Epidermal melanocyte (primary cell): ENCODE results near the gene TMED10.
"Not testable (repeated sequence)": the region's sequence is repeated elsewhere in the genome, so short reads cannot be mapped to it uniquely, and the experiment has no call there.

Experiments used
- DNase-seq: peaks from one replicate; pipeline ENCODE4 v3.0.0; 2011; ENCODE audit warnings: low spot score; ENCODE audit not compliant: insufficient read length

Gene TMED10

DNA sequence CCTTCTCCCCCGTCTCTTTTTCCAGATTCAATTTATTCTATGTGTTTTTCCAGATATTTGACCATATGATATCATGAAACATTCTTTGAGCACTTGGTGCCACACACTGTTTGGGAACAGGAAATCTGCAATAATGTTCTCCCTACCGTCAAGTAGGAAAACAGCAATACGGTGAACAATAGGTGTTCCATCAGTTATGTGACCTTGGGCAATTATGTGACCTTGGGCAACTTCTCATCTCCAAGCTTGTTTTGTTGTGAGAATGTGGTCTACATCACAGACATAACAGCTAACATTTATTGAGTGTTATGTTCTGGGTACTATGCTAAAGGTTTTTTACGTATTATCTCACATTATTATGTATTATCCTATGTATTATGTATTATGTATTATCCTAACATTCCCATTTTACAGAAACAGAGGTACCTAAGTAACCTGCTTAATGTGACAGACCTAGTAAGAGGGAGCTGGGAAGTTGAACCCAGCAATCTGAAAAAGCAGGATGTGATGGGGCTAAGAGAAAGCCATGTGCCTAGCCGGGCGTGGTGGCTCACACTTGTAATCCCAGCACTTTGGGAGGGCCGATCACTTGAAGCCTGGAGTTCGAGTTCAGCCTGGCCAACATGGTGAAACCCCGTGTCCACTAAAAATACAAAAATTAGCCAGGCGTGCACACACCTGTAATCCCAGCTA, 48.4 kb downstream of the TMED10 start:
- DNase-seq = no peak

DNA sequence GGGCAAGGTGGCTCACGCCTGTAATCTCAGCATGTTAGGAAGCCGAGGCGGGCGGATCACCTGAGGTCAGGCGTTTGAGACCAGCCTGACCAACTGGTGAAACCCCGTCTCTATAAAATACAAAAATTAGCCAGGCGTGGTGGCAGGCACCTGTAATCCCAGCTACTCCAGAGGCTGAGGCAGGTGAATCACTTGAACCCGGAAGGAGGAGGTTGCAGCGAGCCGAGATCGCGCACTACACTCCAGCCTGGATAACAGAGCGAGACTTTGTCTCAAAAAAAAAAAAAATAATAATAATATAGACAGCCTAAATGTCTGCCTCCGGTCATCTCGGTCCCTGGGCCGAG, 49.0 kb downstream of the TMED10 start:
- DNase-seq = not testable (repeated sequence)

DNA sequence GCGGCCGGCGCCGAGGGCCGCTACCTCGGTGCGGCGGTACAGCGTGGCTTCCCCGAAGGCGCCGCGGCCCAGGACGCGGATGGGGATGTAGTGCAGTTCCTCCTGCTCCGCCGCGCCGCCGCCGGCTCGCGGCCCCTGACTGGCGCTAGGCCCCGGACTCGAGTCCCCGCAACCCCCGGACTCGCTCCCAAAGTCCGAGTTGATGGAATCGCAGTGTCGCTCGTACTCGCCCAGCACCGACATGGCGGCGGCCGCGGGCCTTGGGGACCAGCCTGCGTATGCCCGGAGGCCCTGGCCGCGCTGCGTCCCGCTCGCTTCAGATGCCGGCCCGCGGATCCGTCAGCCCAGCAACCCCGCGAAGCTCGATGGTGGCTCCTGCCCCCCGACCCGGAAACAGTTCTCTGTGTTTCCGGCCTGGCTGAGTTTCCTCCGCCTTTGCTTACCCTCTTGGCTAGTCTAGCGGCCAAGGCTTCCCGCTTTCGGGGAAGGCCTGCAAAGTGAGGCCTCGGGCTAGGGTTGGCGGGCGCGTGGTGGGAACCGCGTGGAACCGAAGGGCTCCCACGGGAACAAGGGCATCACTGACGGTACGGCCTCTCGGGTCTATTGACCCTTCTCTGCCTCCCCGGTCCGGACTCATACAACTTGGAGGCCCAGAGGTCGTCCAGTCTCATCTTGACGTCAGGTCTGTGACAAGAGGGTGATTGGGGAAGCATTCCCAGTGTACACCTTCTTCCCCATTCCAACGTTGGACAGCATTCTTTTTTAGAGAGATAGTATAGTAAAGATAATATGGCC, 49.5 kb downstream of the TMED10 start, which contains the start of gene NEK9:
Gene NEK9 (minus strand): TSS at position 370 of the 795 bp plus-strand sequence. CDS start 127 bp downstream, at position 243.
- peak; percentile 88 for DNase-seq

DNA sequence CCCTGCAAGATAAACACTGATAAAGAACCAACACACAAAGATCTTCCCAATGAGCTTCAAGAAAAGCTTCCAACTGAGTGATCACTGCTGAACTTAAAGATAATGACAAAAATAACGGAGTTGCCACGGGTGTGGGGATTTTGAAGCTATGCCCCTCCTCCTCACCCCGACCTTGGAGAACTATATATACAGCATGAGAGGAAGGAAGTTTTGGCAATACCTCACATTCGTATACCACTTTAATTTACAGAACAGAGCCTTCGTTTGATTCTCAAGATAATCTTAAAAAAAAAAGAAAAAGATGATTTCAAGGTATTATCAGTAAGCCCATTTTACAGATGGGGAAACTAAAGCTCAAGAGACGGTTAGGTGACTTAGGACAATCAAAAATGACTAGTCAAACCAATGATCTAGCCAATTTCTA, 50.3 kb downstream of the TMED10 start:
- no peak for DNase-seq

DNA sequence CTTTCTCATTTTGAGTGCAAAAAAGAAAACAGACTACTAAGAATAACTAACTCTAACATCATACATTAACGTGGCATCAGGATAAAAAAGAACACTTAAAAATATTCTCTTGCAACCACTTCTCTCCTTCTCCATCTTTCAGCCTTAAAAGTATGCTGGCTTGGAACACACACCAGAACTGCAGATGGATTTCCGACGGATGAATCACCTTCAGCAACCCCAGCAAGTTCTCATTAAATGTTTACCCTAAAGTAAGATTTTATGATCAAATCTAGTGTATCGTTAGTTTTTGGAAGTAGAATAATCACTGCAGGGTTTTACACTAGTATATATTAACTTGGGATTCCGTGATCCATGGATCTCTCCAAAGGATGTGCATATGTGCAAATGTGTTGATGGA, 50.8 kb downstream of the TMED10 start:
- no peak for DNase-seq

DNA sequence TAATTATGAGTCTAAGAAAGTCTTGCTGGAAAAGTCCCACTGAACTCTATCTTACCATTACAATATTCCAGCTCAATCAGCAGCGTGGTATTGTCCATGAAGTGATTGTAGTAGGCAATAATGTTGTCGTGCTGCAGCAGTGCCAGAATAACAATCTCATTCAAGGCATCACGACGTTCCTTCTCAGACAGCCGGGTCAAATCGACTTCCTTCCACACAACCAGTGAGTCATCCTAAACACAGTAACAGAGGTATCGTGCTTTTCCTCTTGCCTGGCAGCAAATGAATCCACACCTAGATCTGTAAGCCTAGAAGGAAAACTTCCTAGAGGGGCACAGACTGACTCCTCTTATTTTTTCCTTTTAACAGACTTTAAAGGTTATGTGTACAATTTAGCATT, 52.4 kb downstream of the TMED10 start:
- DNase-seq = no peak

DNA sequence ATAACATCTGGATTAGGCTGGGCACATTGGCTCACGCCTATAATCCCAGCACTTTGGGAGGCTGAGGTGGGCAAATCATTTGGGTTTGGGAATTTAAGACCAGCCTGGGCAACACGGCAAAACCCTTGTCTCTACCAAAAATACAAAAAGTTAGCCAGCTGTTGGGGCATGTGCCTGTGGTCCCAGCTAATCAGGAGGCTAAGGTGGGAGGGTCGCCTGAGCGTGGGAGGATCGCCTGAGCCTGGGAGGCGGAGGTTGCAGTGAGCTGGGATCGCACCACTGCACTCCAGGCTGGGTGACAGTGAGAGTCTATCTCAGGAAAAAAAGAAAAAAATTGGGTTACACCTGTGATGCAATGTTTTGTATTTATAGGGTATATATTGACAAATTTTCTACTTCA, 54.9 kb downstream of the TMED10 start:
- DNase-seq = no peak

DNA sequence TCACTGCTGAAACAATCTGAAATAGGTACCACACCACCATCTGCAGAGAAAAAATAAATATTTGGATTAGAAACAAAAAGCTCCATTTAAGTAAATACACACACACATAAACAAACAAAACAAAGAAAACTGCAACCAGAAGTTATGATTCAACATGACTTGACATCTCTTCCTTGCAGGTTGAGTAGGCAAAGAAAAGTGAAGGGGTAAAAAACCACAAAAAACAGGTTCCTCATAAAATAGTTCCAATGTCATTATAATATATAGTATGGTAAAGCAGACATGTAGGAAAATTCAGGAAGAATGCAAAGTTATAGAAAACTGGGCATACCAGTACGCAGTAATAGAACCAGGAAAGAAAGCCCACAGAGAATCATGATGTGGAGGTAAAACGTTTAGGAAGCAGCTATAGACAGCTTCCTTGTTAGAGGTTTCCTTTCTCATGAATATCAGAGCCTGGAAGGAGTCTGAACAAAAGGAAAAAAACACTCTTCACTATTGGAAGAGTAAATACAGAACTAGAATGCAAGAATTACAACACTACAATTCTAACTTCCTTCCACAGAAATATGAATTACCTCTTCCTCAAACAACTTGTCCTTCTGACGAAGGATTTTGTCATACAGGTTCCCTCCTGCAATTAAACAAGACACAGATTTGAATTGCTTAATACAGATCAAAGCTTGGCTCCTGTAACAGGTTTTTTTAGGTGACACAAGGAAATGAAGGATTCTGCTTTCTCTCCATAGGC, 55.7 kb downstream of the TMED10 start:
- DNase-seq = no peak

DNA sequence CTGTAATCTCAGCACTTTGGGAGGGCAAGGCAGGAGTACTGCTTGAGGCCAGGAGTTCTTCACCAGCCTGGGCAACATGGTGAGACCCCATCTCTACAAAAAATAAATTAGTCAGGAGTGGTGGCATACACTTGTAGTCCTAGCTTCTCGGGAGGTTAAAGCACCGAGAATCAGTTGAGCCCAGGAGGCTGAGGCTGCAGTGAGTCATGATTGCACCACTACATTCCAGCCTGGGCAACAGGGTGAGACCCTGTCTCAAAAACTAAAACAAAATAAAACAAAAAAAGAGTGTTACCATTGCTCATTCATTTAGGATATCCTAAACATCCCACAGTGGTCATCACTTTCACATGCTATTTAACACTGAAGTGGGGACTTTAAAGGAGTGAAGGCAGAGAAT, 57.4 kb downstream of the TMED10 start:
- no peak for DNase-seq

DNA sequence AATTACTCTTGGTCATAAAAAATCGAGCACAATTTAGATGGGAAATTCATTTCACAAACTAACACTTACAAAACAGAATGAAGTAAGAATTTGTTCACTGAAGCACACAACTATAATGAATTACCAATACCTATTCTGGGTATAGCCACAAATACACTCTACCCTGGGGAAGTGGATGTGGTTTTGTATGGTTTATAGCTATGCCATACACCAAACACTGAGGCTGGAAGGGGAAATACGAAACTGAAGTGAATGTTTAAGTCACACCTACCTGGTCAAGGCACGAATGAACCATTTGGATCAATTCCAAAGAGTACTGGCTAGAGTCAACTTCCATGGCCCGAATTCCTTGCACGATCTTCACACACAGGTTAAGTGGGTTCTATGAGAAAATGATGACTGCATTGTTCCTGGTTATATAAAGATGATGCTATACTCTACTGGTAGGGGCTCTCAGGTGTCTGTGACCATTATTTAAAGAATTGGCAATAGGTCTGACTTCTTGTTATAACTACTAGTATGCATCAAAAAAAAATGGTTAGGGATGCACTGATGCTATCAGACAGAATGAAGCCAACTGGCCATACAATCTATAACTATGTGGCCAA, 62.4 kb downstream of the TMED10 start:
- no peak for DNase-seq

DNA sequence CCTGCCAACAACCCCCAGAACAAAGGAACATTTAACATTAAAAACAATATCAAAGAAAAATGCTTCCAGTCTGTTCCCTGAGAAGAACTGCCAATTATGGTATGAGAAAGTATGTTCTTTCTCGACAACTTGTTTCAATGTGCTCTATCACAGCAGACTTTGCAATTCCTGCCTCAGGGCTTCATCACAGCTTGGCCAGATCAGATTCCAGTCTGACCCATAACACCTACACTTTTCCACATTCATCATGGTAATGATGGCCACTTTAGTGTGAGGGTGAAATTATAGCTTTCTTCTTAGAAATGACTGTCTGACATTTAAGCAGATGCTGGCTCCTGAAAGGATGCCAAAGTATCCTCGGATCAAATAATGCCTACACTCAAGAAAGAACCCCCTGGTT, 66.5 kb downstream of the TMED10 start:
- DNase-seq = no peak

DNA sequence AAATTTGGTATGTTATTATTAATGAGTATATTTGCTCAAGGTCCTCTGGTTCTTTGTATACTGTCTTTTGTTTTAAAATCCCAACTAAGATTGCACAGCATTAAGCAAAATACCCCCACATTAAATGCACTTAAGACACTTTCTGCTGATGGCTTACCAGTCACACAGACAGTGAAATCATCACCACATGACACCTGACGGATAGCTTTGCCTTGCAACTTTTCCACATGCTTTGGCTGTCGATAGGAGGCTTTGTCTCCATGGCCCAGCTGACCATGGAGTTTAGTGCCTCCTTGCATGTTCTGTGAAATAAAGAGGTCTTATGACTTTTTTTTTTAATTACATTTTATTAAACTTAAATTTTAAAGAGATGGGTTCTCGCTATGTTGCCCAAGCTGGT, 69.2 kb downstream of the TMED10 start:
- DNase-seq = no peak

DNA sequence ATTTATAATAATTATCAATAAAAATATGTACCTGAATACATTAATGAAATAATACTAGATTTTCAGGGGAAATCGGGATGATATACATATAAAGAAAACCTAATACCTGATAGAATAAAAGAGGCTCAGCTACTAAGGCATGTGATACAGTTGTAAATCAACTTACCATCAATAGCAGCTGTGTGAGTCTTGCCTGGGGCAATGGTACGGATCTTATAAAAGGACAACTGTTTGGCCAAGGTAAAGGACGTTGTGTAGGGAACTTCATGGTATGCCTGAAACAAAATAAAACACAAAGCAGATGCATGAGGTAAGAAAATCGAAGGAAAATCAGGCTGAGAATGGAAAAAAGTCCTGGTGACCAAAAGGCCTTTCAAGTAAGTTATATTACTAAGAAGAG, 74.9 kb downstream of the TMED10 start:
- no peak for DNase-seq

DNA sequence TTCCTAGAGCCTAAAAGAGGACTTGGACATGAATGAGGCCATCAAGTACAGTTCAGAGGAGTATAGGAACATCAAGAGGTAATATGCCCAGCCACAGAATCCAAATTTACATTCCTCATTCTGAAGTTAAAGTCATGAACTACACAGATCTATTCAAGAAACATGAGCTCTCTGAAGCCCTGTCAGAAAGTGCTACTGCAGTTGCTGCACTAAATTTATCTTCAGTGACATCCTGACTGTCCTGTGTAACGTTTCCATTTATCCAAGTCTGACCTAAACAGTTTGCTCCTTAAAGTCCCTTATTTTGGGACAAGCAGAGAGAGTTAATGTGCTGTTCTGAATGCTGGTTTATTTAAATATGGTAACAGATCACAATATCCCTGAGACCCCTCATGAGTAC, 77.7 kb downstream of the TMED10 start:
- DNase-seq = no peak

DNA sequence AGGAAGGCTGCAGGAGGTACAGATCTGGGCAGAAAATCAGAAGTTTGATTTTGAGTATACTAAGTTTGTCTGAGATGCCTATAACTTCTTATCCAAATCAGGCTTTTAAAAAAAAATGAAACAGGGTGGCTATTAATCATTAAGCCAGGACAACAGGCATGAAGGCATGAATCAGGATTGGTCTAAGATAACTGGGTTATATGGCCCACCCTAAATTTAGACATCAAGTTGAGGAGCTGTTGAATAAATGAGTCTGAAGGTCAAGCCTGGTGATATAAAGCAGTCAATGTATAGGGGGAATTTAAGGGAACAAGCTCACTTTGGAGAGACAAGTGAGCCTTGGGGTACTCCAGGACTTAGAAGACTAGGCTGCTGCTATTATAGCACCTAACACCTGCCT, 78.2 kb downstream of the TMED10 start:
- no peak for DNase-seq

DNA sequence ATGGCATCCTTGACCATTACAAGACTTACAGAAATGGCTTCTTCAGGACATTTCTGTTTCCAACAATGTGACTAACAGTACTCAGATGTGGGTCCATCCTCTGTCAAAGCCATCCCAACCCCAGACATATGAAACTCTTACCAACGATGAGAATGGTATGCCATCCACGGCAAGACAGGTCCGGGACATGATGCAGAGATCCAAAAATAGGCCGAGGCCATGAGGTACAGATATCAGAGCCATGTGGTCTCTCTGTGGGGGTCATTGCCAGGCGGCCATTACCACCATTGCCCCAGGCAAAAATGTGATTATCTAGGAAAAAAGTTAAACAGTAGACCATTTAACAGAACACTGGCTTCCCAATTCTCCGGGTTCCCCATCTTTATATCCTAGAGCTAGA, 79.5 kb downstream of the TMED10 start:
- DNase-seq = no peak

DNA sequence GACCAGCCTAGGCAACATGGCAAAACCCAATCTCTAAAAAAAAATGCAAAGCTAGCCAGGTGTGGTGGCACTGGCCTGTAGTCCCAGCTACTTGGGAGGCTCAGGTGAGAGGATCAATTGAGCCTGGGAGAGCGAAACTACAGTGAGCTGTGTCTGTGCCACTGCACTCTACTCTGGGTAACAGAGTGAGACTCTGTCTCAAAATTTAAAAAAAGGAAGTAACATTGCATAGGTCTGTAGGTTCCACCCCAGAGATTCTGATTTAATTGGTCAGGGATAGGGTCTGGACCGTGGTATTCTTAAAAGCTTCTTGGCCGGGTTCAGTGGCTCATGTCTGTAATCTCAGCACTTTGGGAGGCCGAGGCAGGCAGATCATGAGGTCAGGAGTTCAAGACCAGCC, 80.7 kb downstream of the TMED10 start:
- no peak for DNase-seq

DNA sequence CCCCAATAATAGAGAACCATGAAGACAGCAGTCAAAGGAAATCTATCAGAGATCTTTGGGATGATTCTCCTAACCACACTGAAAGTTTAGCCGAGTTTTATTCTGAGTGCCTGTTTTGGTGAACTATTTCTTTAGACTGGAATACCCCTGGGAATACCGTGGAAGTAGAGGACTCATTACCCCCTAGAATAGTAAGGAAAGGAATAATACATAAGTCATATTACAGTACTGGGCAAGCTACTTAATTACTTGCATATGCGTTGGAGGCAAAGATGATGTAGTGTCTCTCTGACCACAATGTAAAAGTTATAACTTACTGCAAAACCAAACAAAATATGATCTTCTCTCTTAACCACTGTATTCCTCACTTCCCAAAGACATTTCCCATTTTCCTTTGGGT, 81.5 kb downstream of the TMED10 start:
- no peak for DNase-seq

DNA sequence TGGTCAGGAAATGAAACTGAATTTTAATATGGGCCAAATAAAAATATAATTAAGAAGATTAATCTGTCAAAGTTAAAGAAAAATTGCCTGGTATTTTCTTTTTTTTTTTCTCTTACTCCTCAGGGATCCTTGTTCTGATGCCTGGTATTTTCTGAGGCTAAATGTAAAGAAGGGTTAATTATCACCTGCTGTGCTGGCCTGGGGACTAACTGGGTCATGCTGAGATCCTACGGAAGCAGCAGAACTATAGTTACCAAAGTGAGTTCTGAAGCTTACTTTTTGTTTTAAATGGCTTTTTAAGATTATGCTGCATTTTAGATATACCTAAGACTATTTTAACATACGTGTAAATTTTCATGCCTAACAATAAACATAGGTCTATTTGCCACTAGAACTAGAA, 83.7 kb downstream of the TMED10 start:
- DNase-seq = no peak

DNA sequence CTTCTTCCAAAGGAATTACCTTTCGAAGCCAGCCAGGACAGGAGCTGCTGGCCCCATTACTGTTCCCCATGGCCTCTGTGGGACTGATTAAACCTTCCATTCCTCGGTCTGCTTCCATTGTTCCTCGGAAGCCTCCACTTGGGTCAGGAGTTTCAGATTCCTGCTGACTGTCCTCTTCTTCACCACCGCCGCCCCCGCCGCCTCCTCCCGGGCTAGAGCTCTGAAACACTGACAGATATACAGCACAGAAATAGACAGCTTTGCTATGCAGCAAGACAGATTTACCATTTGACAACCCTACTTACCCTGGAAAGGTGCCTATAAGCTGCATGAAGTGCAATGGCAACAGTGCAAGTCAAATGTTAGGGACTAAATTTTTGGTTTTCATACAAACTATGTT, 85.2 kb downstream of the TMED10 start:
- no peak for DNase-seq

DNA sequence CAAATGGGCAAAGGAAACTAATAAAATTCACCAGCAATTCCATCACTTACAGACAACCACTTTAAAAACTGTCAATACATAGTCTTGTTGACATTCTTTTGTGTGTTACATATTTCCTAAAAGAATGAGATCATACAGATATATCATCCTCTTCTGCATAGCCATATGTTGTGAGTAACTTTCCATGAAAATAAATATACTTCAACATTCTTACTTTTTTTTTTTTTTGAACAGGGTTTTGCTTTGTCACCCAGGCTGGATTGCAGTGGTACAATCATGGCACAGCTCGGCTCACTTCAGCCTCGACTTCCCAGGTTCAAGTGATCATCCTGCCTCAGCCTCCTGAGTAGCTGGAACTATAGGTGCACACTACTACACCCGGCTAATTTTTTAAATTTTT, 86.1 kb downstream of the TMED10 start:
- no peak for DNase-seq
